IMR-90 (cell line): ENCODE results near the gene KCNH2. TPM values are rescaled to one million over a fixed set of nuclear protein-coding genes. Genes with fewer than 3 reads are reported as not detected.

Experiments
- ATAC-seq: fragments of 200-7000 bp; cut with Tn5 transposase; 2 replicates; pipeline ENCODE4 v1.9.1; 2020; ENCODE audit warnings: low read depth, mild to moderate bottlenecking, moderate library complexity
- BruUV-seq: library from RNA; stranded (reverse); fragments of 400-500 nt; replicated peaks from 2 replicates; lab custom pipeline; 2021; lab: Mats Ljungman, UMichigan
- CTCF ChIA-PET: fragments of 300-600 bp; formaldehyde crosslinking; extraction: SDS; loops from one replicate; lab custom pipeline; 2021; ENCODE audit warnings: antibody characterized with exemption; lab: Yijun Ruan, JAX
- POLR2A ChIA-PET: fragments of 300-600 bp; sonication (Branson Sonifier 250); formaldehyde crosslinking; loops from one replicate; lab custom pipeline; 2022; ENCODE audit warnings: antibody characterized with exemption; ENCODE audit not compliant: unreplicated experiment; lab: Charles Lee
- DNase-seq: peaks from one replicate; pipeline ENCODE4 v3.0.0; 2013
- H2AFZ ChIP-seq: replicated peaks from 2 replicates; pipeline ENCODE3; 2013; ENCODE audit warnings: low read length, mild to moderate bottlenecking; ENCODE audit not compliant: poor library complexity
- H2AK5ac ChIP-seq: 2 replicates; pipeline ENCODE4 v1.6.1; 2013; ENCODE audit warnings: low read depth, low read length, inconsistent platforms
- H2AK9ac ChIP-seq: replicated peaks from 2 replicates; pipeline ENCODE3; 2013; ENCODE audit warnings: mild to moderate bottlenecking, low read depth, low read length, moderate library complexity; ENCODE audit not compliant: poor library complexity
- H2BK120ac ChIP-seq: 2 replicates; pipeline ENCODE4 v1.6.1; 2013; ENCODE audit warnings: low read depth, low read length, inconsistent platforms
- H2BK15ac ChIP-seq: 3 replicates; pipeline ENCODE4 v1.6.1; 2013; ENCODE audit warnings: low read depth, low read length, inconsistent platforms
- H2BK20ac ChIP-seq: 2 replicates; pipeline ENCODE4 v1.6.1; 2013; ENCODE audit warnings: low read depth, mild to moderate bottlenecking, inconsistent platforms, low read length, moderate library complexity
- H2BK5ac ChIP-seq: 2 replicates; pipeline ENCODE4 v1.6.1; 2013; ENCODE audit warnings: mild to moderate bottlenecking, low read depth, low read length, inconsistent platforms; ENCODE audit not compliant: poor library complexity, severe bottlenecking
- H3K14ac ChIP-seq: replicated peaks from 2 replicates; pipeline ENCODE4 v1.6.1; 2013; ENCODE audit warnings: low read depth, low read length, inconsistent platforms
- H3K18ac ChIP-seq: 2 replicates; pipeline ENCODE4 v1.6.1; 2013; ENCODE audit warnings: low read depth, low read length, control low read depth
- H3K23ac ChIP-seq: 2 replicates; pipeline ENCODE4 v1.6.1; 2013; ENCODE audit warnings: low read depth, low read length, inconsistent platforms
- H3K27ac ChIP-seq: 2 replicates; pipeline ENCODE4 v1.5.1; 2013; ENCODE audit warnings: mild to moderate bottlenecking, control low read depth, low read length; ENCODE audit not compliant: insufficient read depth
- H3K27me3 ChIP-seq: 2 replicates; pipeline ENCODE4 v1.6.1; 2013; ENCODE audit warnings: low read length; ENCODE audit not compliant: control insufficient read depth, insufficient read depth
- H3K36me3 ChIP-seq: 2 replicates; pipeline ENCODE4 v1.6.1; 2013; ENCODE audit warnings: low read length, mixed read lengths; ENCODE audit not compliant: control insufficient read depth, insufficient read depth
- H3K4ac ChIP-seq: 2 replicates; pipeline ENCODE4 v1.6.1; 2013; ENCODE audit warnings: low read depth, low read length, inconsistent platforms
- H3K4me1 ChIP-seq: 2 replicates; pipeline ENCODE4 v1.6.1; 2013; ENCODE audit warnings: low read length, mixed read lengths; ENCODE audit not compliant: control insufficient read depth, insufficient read depth
- H3K4me2 ChIP-seq: 2 replicates; pipeline ENCODE4 v1.6.1; 2013; ENCODE audit warnings: low read depth, mild to moderate bottlenecking, control low read depth, low read length, moderate library complexity
- H3K4me3 ChIP-seq: 2 replicates; pipeline ENCODE4 v1.5.1; 2013; ENCODE audit warnings: low read depth, mild to moderate bottlenecking, control low read depth, low read length, moderate library complexity; ENCODE audit not compliant: insufficient read depth
- H3K56ac ChIP-seq: 2 replicates; pipeline ENCODE4 v1.6.1; 2013; ENCODE audit warnings: low read length, inconsistent platforms; ENCODE audit not compliant: insufficient read depth; ENCODE audit errors: extremely low read depth
- H3K79me1 ChIP-seq, 2 experiments: 2 replicates each; pipeline ENCODE4 v1.6.1; 2013; ENCODE audit warnings: low read length in 2 of 2, inconsistent platforms in 1 of 2, low read depth in 1 of 2
- H3K9ac ChIP-seq: 2 replicates; pipeline ENCODE4 v1.6.1; 2013; ENCODE audit warnings: low read depth, low read length, control low read depth
- H3K9me1 ChIP-seq: 2 replicates; pipeline ENCODE4 v1.6.1; 2013; ENCODE audit warnings: low read length, inconsistent platforms; ENCODE audit not compliant: insufficient read depth
- H3K9me3 ChIP-seq: 2 replicates; pipeline ENCODE4 v1.6.1; 2013; ENCODE audit warnings: low read length; ENCODE audit not compliant: control insufficient read depth, insufficient read depth
- H4K20me1 ChIP-seq: 2 replicates; pipeline ENCODE4 v1.6.1; 2013; ENCODE audit warnings: low read length, inconsistent platforms; ENCODE audit not compliant: insufficient read depth
- H4K5ac ChIP-seq: 2 replicates; pipeline ENCODE4 v1.6.1; 2013; ENCODE audit warnings: mild to moderate bottlenecking, low read depth, low read length, control low read depth
- H4K8ac ChIP-seq, 2 experiments: 2 replicates each; pipeline ENCODE4 v1.6.1; 2013; ENCODE audit warnings: low read depth in 2 of 2, low read length in 2 of 2, control low read depth in 1 of 2, inconsistent platforms in 1 of 2
- H4K91ac ChIP-seq: 2 replicates; pipeline ENCODE4 v1.6.1; 2013; ENCODE audit warnings: low read depth, low read length, inconsistent platforms; ENCODE audit not compliant: insufficient read depth
- CEBPB ChIP-seq: IDR thresholded peaks from 2 replicates; pipeline ENCODE4 v1.6.1; 2012; ENCODE audit warnings: low read depth, low read length, improper control_type of control experiment
- CHD1 ChIP-seq: IDR thresholded peaks from 2 replicates; pipeline ENCODE4 v1.6.1; 2012; ENCODE audit warnings: low read depth, low read length, improper control_type of control experiment
- CTCF ChIP-seq: conservative IDR thresholded peaks from 2 replicates; pipeline ENCODE4 v1.5.1; 2012; ENCODE audit warnings: mild to moderate bottlenecking, low read depth, low read length, improper control_type of control experiment
- MXI1 ChIP-seq: IDR thresholded peaks from 2 replicates; pipeline ENCODE4 v1.6.1; 2012; ENCODE audit warnings: low read depth, mild to moderate bottlenecking, low read length, moderate library complexity, borderline replicate concordance
- RCOR1 ChIP-seq: IDR thresholded peaks from 2 replicates; pipeline ENCODE4 v1.6.1; 2012; ENCODE audit warnings: mild to moderate bottlenecking, low read length, improper control_type of control experiment; ENCODE audit not compliant: insufficient replicate concordance
- SMC3 ChIP-seq: fragments of 150-350 bp; IDR thresholded peaks from 2 replicates; pipeline ENCODE4 v1.6.1; 2016; ENCODE audit warnings: low read depth, mild to moderate bottlenecking, antibody characterized with exemption, low read length, moderate library complexity
- WGBS, 2 experiments: methylation state at CpG; one replicate each; pipeline versions ENCODE4 v1.1.5 to v1.1.7; 2013; ENCODE audit warnings: missing lambda C conversion rate in 2 of 2; ENCODE audit not compliant: insufficient read length in 1 of 2; ENCODE audit errors: extremely low coverage in 2 of 2; 5-methylcytosine and 5-hydroxymethylcytosine counted together
- dilution Hi-C: fragments of 300-500 bp; cut with HindIII; formaldehyde crosslinking; loops from one replicate; pipeline ENCODE4 v1.14.3; 2018; ENCODE audit warnings: low sequenced_read_pairs; ENCODE audit not compliant: unreplicated experiment
- in situ Hi-C: fragments of 300-500 bp; cut with MboI; formaldehyde crosslinking; loops from 3 replicates; pipeline ENCODE4 v1.14.3; 2019; ENCODE audit warnings: low sequenced_read_pairs, inconsistent platforms, mixed read lengths
- intact Hi-C: fragments of 100-400 bp; cut with micrococcal nuclease; formaldehyde crosslinking; loops from 2 replicates; pipeline ENCODE4 v1.10.0; 2022
- polyA plus RNA-seq, 3 experiments: library from polyadenylated mRNA; depleted of rRNA; stranded (reverse); fragments of >200 nt; gene quantifications; 2 replicates each; pipeline ENCODE4 v1.2.3, GENCODE V29; 2012; ENCODE audit warnings: low replicate concordance in 1 of 3
- total RNA-seq: library from RNA; depleted of rRNA; stranded (reverse); fragments of >200 nt; gene quantifications from 2 replicates; pipeline ENCODE4 v1.2.3, GENCODE V29; 2012

Gene KCNH2
- total and polyA plus RNA-seq, 2 of the 4 experiments (the other 2 are of a cell fraction), result 0.90 to 2.1 TPM

GRCh38 chr7:150967349-150967748 lies 10.8 kb downstream of the KCNH2 start:
- no TSS peak for BruUV-seq

More at GRCh38 chr7:150967349-150967748, 10.8 kb downstream of the KCNH2 start:
- Histone ChIP-seq H2AK9ac (no peak overlapping the region), H2BK20ac (no peak overlapping the region), H2BK5ac (no peak overlapping the region), H2AK5ac (no peak overlapping the region), H3K4ac (no peak overlapping the region), H3K27ac (no peak overlapping the region), H4K20me1 (no peaks in the 10 kb centered on the region; the same call in 1 of the 2 replicates), H3K36me3 (no peaks in the 10 kb centered on the region; the same call in 1 of the 2 replicates), H3K56ac (no peak overlapping the region), H3K23ac (no peak overlapping the region), H3K14ac (no peak overlapping the region), H4K5ac (no peak overlapping the region), H2BK120ac (no peak overlapping the region), H3K4me1 (peaks cover 20% of the 10 kb centered on the region; the same call in 1 of the 2 replicates), H4K8ac (no peak overlapping the region), H3K27me3 (peaks cover 23% of the 10 kb centered on the region), H3K79me1 (no peaks in the 10 kb centered on the region), H3K4me2 (no peak overlapping the region), H2AFZ (no peak overlapping the region), H2BK15ac (no peak overlapping the region), H3K4me3 (no peak overlapping the region), H4K91ac (no peak overlapping the region), H3K9ac (no peak overlapping the region), H3K9me1 (no peaks in the 10 kb centered on the region), H3K18ac (no peak overlapping the region), H3K9me3 (no peaks in the 10 kb centered on the region)
- intact Hi-C loops, result no loop called here
- WGBS, 2 experiments, result 69% methylated on average over 2 of the region's 6 CpGs; no CpG with 5 or more reads in 1 of the 2 experiments
- in situ Hi-C loops, result no loop called here
- no peak for DNase-seq
- no peak for TF ChIP-seq CTCF
- no peak for TF ChIP-seq MXI1
- no peak for TF ChIP-seq CHD1
- TF ChIP-seq RCOR1, result no peak
- TF ChIP-seq SMC3, result no peak
- TF ChIP-seq CEBPB, result no peak
- ChIA-PET CTCF (interaction anchor here (0.8 kb wide), 1 partner anchor 21 kb away, joined by 3 read pairs; no protein-coding TSS in a partner anchor), POLR2A (no interaction called here)
- no peak for ATAC-seq
- dilution Hi-C loops, result no loop called here
